Prostate gland (tissue), 2 donors: ENCODE measurements around the gene TEX54. TPM values are rescaled to one million over a fixed set of nuclear protein-coding genes. Genes with fewer than 3 reads are reported as not detected.

Experiments used
- DNase-seq: peaks from one replicate; pipeline ENCODE4 v3.0.0-alpha.2; 2019; ENCODE audit warnings: low spot score
- H3K27ac ChIP-seq, 2 donors: fragments of 200-600 bp; sonication (generic); 2 replicates each; pipeline ENCODE4 v1.5.1; 2017 to 2019
- H3K27me3 ChIP-seq: fragments of 200-600 bp; sonication (generic); replicated peaks from 2 replicates; pipeline ENCODE4 v1.5.1; 2019; ENCODE audit not compliant: insufficient read depth
- H3K36me3 ChIP-seq, 2 donors: fragments of 200-600 bp; sonication (generic); 1 replicate in 1 of 2; 2 replicates in 1 of 2; pipeline versions ENCODE4 v1.5.1 to v1.8.1; 2017 to 2019
- H3K4me1 ChIP-seq: fragments of 200-600 bp; sonication (generic); replicated peaks from 2 replicates; pipeline ENCODE4 v1.5.1; 2019
- H3K4me3 ChIP-seq, 2 donors: fragments of 200-600 bp; sonication (generic); 2 replicates each; pipeline ENCODE4 v1.5.1; 2017 to 2019
- H3K9me3 ChIP-seq: fragments of 200-600 bp; sonication (generic); 2 replicates; pipeline ENCODE4 v1.5.1; 2017
- CTCF ChIP-seq, 4 experiments: fragments of 200-600 bp in 2 of 4; fragments of 450-650 bp in 2 of 4; sonication (generic) in 2 of 4; IDR thresholded peaks; 1 replicate in 3 of 4; 2 replicates in 1 of 4; pipeline ENCODE4 v1.5.1; 2016 to 2019; ENCODE audit warnings: antibody characterized with exemption in 4 of 4, mild to moderate bottlenecking in 2 of 4, moderate library complexity in 2 of 4
- POLR2A ChIP-seq: fragments of 450-650 bp; IDR thresholded peaks from one replicate; pipeline ENCODE4 v1.6.1; 2016; ENCODE audit warnings: antibody characterized with exemption, mild to moderate bottlenecking
- POLR2AphosphoS5 ChIP-seq: sonication (generic); formaldehyde crosslinking; IDR thresholded peaks from one replicate; pipeline ENCODE4 v1.6.1; 2017; ENCODE audit warnings: antibody characterized with exemption
- WGBS: methylation state at CpG from one replicate; pipeline ENCODE4 v1.1.5; 2018; 5-methylcytosine and 5-hydroxymethylcytosine counted together
- intact Hi-C: fragments of 100-400 bp; cut with DNase I; formaldehyde crosslinking; loops from one replicate; pipeline ENCODE4 v1.14.2; 2022
- total RNA-seq, 2 donors: library from RNA; depleted of rRNA; stranded (reverse); fragments of >200 nt; gene quantifications; one replicate each; pipeline ENCODE4 v1.1.0, GENCODE V29; 2016

TEX54 gene
- total RNA-seq, 2 donors from 2014 or later: not detected

DNA sequence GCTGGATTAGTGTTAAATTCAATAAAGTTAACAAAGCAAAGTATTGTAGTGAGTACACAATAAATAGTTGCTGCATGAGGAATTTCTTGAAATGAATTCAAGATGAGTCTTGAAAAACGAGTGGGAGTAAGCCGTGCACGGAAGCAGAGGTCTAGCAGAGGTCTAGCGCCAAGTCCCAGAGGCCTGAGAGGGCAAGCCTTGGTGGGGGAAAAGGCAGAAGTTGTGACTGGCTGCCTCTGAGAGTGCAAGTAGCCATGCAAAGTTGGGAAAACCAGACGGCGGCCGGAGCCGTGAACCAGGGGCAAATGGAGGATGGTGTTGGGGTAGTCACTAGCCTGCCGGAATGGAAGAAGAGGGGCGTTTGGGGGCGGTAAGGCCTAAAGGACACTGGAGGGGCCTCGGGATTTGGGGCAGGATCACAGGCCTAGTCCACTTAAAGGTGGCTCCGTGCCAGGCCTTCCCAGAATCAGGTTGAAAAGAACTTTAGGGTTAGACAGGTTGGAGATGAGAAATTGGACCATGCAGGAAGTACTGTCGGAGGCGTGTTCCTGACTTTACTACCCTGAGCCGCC is 47.7 kb upstream of the TEX54 start:
- Histone ChIP-seq H3K27ac (peak overlapping the region; percentile 99 to 100), H3K4me1 (peaks cover 23% of the 10 kb centered on the region), H3K36me3 (peaks cover 0 to 16% of the 10 kb centered on the region in 2 donors), H3K9me3 (no peaks in the 10 kb centered on the region), H3K4me3 (peak overlapping the region; percentile 78 to 99), H3K27me3 (no peaks in the 10 kb centered on the region)
- WGBS: under 1% methylated on average over 16 of the region's 16 CpGs
- no peak for TF ChIP-seq CTCF (IDR thresholded peaks at IDR 0.05)
- TF ChIP-seq POLR2AphosphoS5: no peak
- TF ChIP-seq POLR2A: no peak
- DNase-seq: peak; percentile 37
- intact Hi-C loops: loop anchor here (2.0 to 5.0 kb wide), 2 partner anchors 38 to 93 kb away; partner anchors contain the start of gene TMEM179B

DNA sequence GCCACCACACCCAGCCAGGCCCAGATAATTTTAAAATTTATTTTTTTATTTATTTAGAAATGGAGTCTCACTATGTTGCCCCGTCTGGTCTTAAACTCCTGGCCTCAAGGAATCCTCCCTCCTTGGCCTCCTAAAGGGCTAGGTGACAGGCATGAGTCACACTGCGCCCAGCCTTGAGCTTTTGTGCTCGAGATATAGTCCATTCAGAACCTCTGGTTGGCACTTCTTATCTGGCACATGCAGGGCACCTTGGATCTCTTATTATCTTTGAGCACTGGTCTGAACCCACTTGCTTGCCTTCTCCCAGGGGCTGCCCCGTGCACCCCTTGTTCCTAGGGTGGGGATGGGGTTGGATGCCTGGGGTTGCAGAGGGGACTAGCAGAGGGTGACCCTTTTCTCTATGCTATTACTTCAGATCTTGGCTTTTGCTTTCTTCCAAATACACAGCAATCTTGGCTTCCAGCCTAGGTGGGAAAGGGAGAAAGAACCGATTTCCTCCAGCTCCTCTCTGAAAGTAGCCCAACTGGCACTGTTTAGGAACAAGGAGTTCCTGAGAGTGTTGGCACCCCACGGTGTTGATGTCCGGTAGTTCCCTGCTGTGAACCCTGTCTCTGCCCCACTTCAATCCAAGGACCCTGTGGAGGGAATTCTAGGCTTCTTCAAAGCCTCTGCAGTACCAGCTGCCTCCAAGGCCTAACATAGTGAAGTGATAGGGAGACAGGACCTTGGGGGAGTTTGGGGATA is 46.8 kb upstream of the TEX54 start:
- TF ChIP-seq POLR2AphosphoS5 (peak; percentile 51), CTCF (IDR thresholded peaks at IDR 0.05) (no peak)
- H3K4me1 ChIP-seq: peaks cover 23% of the 10 kb centered on the region
- 32% methylated on average over 7 of the region's 7 CpGs for WGBS
- peaks cover 0 to 10% of the 10 kb centered on the region in 2 donors for H3K36me3 ChIP-seq
- no peaks in the 10 kb centered on the region for H3K9me3 ChIP-seq
- H3K27ac ChIP-seq: peak overlapping the region; percentile 99 to 100
- H3K27me3 ChIP-seq: no peaks in the 10 kb centered on the region
- H3K4me3 ChIP-seq: peak overlapping the region in 1 of 2 donors; percentile 78
- DNase-seq: peak; percentile 72
- intact Hi-C loops: no loop called here

GRCh38 chr11:62876712-62877111 is 44.1 kb upstream of the TEX54 start:
- peak overlapping the region; percentile 15 to 47 for H3K27ac ChIP-seq
- DNase-seq: no peak
- no peaks in the 10 kb centered on the region for H3K36me3 ChIP-seq
- no peaks in the 10 kb centered on the region for H3K27me3 ChIP-seq
- intact Hi-C loops: no loop called here
- no peaks in the 10 kb centered on the region for H3K9me3 ChIP-seq
- no peak overlapping the region for H3K4me3 ChIP-seq
- no peak for TF ChIP-seq CTCF (IDR thresholded peaks at IDR 0.05)
- TF ChIP-seq POLR2AphosphoS5: peak; percentile 63
- H3K4me1 ChIP-seq: peaks cover 16% of the 10 kb centered on the region
- 64% methylated on average over 6 of the region's 6 CpGs for WGBS

DNA sequence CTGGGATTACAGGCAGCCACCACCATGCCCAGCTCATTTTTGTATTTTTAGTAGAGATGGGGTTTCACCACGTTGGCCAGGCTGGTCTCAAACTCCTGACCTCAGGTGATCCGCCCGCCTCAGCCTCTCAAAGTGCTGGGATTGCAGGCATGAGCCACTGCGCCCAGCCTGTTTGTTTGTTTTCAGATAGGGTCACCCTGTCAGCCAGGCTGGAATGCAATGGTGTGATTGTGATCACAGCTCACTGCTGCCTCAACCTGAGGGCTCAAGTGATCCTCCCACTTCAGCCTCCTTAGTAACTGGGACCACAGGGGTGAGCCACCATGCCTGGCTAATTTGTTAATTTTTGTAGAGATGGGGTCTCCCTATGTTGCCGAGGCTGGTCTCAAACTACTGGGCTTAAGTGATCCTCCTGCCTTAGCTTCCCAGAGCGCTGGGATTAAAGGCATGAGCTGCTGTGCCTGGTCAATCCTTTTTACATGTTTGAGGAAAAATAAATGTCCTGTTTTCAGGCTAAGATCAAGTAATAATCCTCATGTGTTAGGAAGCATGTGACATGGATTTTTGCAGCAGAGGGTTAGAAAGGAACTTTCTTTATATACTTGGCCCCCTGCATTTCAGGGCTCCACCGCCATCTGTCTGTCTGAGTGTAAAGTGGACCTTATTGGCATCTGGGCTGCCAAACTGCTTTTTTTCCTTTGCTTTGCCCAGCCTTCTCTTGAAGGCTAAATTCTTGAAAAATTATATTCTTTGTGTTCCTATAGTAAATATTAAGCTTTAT is 43.2 kb upstream of the TEX54 start:
- WGBS: 94% methylated on average over 7 of the region's 7 CpGs
- Histone ChIP-seq H3K4me3 (no peak overlapping the region), H3K27me3 (no peaks in the 10 kb centered on the region), H3K27ac (peak overlapping the region in 1 of 2 donors; percentile 47), H3K9me3 (no peaks in the 10 kb centered on the region), H3K36me3 (no peaks in the 10 kb centered on the region), H3K4me1 (peaks cover 16% of the 10 kb centered on the region)
- DNase-seq: no peak
- TF ChIP-seq POLR2A (no peak), CTCF (IDR thresholded peaks at IDR 0.05) (no peak), POLR2AphosphoS5 (no peak)
- intact Hi-C loops: no loop called here
